Measurements from ENCODE around the gene OTOA. TPM values are rescaled to one million over a fixed set of nuclear protein-coding genes. Genes with fewer than 3 reads are reported as not detected.
"Not testable (repeated sequence)": the region's sequence is repeated elsewhere in the genome, so short reads cannot be mapped to it uniquely, and the experiment has no call there.

The OTOA gene
- total RNA-seq, 1 donor from 2014 or later, result not detected

- no peak overlapping the region for H3K27ac Mint-ChIP-seq
These were observed 39.4 kb downstream of the OTOA start for GRCh38 chr16:21703156-21703555.

GRCh38 chr16:21703589-21704174, 39.9 kb downstream of the OTOA start:
- Mint-ChIP-seq H3K4me1 (no peaks in the 10 kb centered on the region), H3K4me3 (no peak overlapping the region), H3K27me3 (peaks cover 3% of the 10 kb centered on the region), H3K27ac (no peak overlapping the region), H3K9me3 (no peaks in the 10 kb centered on the region), H3K36me3 (ENCODE audit: low read depth) (no peaks in the 10 kb centered on the region)
- no peak for DNase-seq
- intact Hi-C loops (cut with micrococcal nuclease), result no loop called here

More at GRCh38 chr16:21703156-21703555, 39.4 kb downstream of the OTOA start:
- Mint-ChIP-seq H3K36me3 (ENCODE audit: low read depth) (no peaks in the 10 kb centered on the region), H3K4me1 (no peaks in the 10 kb centered on the region), H3K4me3 (no peak overlapping the region), H3K27me3 (peaks cover 3% of the 10 kb centered on the region), H3K9me3 (no peaks in the 10 kb centered on the region)
- intact Hi-C loops (cut with micrococcal nuclease), result no loop called here
- no peak for DNase-seq

- peaks cover 3% of the 10 kb centered on the region for H3K27me3 Mint-ChIP-seq
- intact Hi-C loops (cut with micrococcal nuclease), result no loop called here
- DNase-seq, result no peak
- H3K4me1 Mint-ChIP-seq, result no peaks in the 10 kb centered on the region
- H3K4me3 Mint-ChIP-seq, result no peak overlapping the region
- H3K36me3 Mint-ChIP-seq (ENCODE audit: low read depth), result no peaks in the 10 kb centered on the region
- no peaks in the 10 kb centered on the region for H3K9me3 Mint-ChIP-seq
- H3K27ac Mint-ChIP-seq, result no peak overlapping the region
These were observed 40.5 kb downstream of the OTOA start for GRCh38 chr16:21704266-21704665.

- Mint-ChIP-seq H3K4me1 (no peaks in the 10 kb centered on the region), H3K9me3 (no peaks in the 10 kb centered on the region), H3K4me3 (no peak overlapping the region), H3K27ac (no peak overlapping the region), H3K27me3 (peaks cover 3% of the 10 kb centered on the region), H3K36me3 (ENCODE audit: low read depth) (no peaks in the 10 kb centered on the region)
- intact Hi-C loops (cut with micrococcal nuclease), result no loop called here
- DNase-seq, result no peak
These were observed 41.0 kb downstream of the OTOA start for GRCh38 chr16:21704733-21705132.

- intact Hi-C loops (cut with micrococcal nuclease), result loop anchor here (1.0 kb wide), 2 partner anchors 51 to 124 kb away; no protein-coding TSS in a partner anchor
- Mint-ChIP-seq H3K4me1 (no peaks in the 10 kb centered on the region), H3K36me3 (ENCODE audit: low read depth) (no peaks in the 10 kb centered on the region), H3K4me3 (no peak overlapping the region), H3K27me3 (peaks cover 3% of the 10 kb centered on the region), H3K9me3 (no peaks in the 10 kb centered on the region), H3K27ac (no peak overlapping the region)
- peak; percentile 95 for DNase-seq
These were observed 44.9 kb downstream of the OTOA start for GRCh38 chr16:21708533-21709115.

GRCh38 chr16:21710938-21711337, 47.2 kb downstream of the OTOA start:
- H3K4me1 Mint-ChIP-seq, result no peaks in the 10 kb centered on the region
- no peak overlapping the region for H3K4me3 Mint-ChIP-seq
- H3K9me3 Mint-ChIP-seq, result no peaks in the 10 kb centered on the region
- peaks cover 4% of the 10 kb centered on the region for H3K27me3 Mint-ChIP-seq
- H3K36me3 Mint-ChIP-seq (ENCODE audit: low read depth), result no peaks in the 10 kb centered on the region
- intact Hi-C loops (cut with micrococcal nuclease), result no loop called here
- no peak for DNase-seq
- H3K27ac Mint-ChIP-seq, result no peak overlapping the region

GRCh38 chr16:21713549-21714368, 50.0 kb downstream of the OTOA start:
- no peaks in the 10 kb centered on the region for H3K4me1 Mint-ChIP-seq
- no peak overlapping the region for H3K4me3 Mint-ChIP-seq
- H3K9me3 Mint-ChIP-seq, result no peaks in the 10 kb centered on the region
- intact Hi-C loops (cut with micrococcal nuclease), result no loop called here
- no peak overlapping the region for H3K27ac Mint-ChIP-seq
- no peak for DNase-seq
- no peaks in the 10 kb centered on the region for H3K36me3 Mint-ChIP-seq (ENCODE audit: low read depth)
- peaks cover 4% of the 10 kb centered on the region for H3K27me3 Mint-ChIP-seq

- not testable (repeated sequence) for H3K27ac Mint-ChIP-seq
These were observed 50.5 kb downstream of the OTOA start for GRCh38 chr16:21714369-21714618.

GRCh38 chr16:21717608-21718007, 53.8 kb downstream of the OTOA start:
- Mint-ChIP-seq H3K27ac (no peak overlapping the region), H3K36me3 (ENCODE audit: low read depth) (no peaks in the 10 kb centered on the region), H3K27me3 (peaks cover 2% of the 10 kb centered on the region), H3K4me1 (no peaks in the 10 kb centered on the region), H3K4me3 (no peak overlapping the region), H3K9me3 (no peaks in the 10 kb centered on the region)
- intact Hi-C loops (cut with micrococcal nuclease), result no loop called here
- no peak for DNase-seq

More at GRCh38 chr16:21714369-21714618, 50.5 kb downstream of the OTOA start:
- H3K36me3 Mint-ChIP-seq (ENCODE audit: low read depth); H3K9me3 Mint-ChIP-seq; intact Hi-C loops (cut with micrococcal nuclease); H3K4me1 Mint-ChIP-seq; H3K4me3 Mint-ChIP-seq; DNase-seq; H3K27me3 Mint-ChIP-seq: not testable (repeated sequence)

GRCh38 chr16:21719283-21719682, 55.5 kb downstream of the OTOA start:
- Mint-ChIP-seq H3K27me3 (no peaks in the 10 kb centered on the region), H3K4me1 (peaks cover 7% of the 10 kb centered on the region), H3K9me3 (no peaks in the 10 kb centered on the region), H3K36me3 (ENCODE audit: low read depth) (no peaks in the 10 kb centered on the region), H3K27ac (no peak overlapping the region), H3K4me3 (no peak overlapping the region)
- intact Hi-C loops (cut with micrococcal nuclease), result no loop called here
- no peak for DNase-seq

- no peak for DNase-seq
- Mint-ChIP-seq H3K9me3 (no peaks in the 10 kb centered on the region), H3K4me1 (peaks cover 7% of the 10 kb centered on the region), H3K27ac (no peak overlapping the region), H3K4me3 (no peak overlapping the region), H3K36me3 (ENCODE audit: low read depth) (no peaks in the 10 kb centered on the region), H3K27me3 (no peaks in the 10 kb centered on the region)
- intact Hi-C loops (cut with micrococcal nuclease), result no loop called here
These were observed 56.8 kb downstream of the OTOA start for GRCh38 chr16:21720533-21720932.

- H3K9me3 Mint-ChIP-seq, result no peaks in the 10 kb centered on the region
- no peaks in the 10 kb centered on the region for H3K27me3 Mint-ChIP-seq
- no peak for DNase-seq
These were observed 59.1 kb downstream of the OTOA start for GRCh38 chr16:21722771-21723455.

GRCh38 chr16:21723532-21723931, 59.8 kb downstream of the OTOA start:
- Mint-ChIP-seq H3K27ac (no peak overlapping the region), H3K36me3 (ENCODE audit: low read depth) (no peaks in the 10 kb centered on the region), H3K4me1 (peaks cover 7% of the 10 kb centered on the region), H3K9me3 (no peaks in the 10 kb centered on the region), H3K27me3 (no peaks in the 10 kb centered on the region), H3K4me3 (no peak overlapping the region)
- intact Hi-C loops (cut with micrococcal nuclease), result no loop called here
- no peak for DNase-seq

More at GRCh38 chr16:21722771-21723455, 59.1 kb downstream of the OTOA start:
- Mint-ChIP-seq H3K36me3 (ENCODE audit: low read depth) (no peaks in the 10 kb centered on the region), H3K4me3 (no peak overlapping the region), H3K4me1 (peaks cover 7% of the 10 kb centered on the region), H3K27ac (no peak overlapping the region)
- intact Hi-C loops (cut with micrococcal nuclease), result no loop called here

- Mint-ChIP-seq H3K36me3 (ENCODE audit: low read depth) (no peaks in the 10 kb centered on the region), H3K4me3 (no peak overlapping the region), H3K27me3 (peaks cover 2% of the 10 kb centered on the region), H3K4me1 (peaks cover 7% of the 10 kb centered on the region), H3K27ac (no peak overlapping the region), H3K9me3 (no peaks in the 10 kb centered on the region)
- DNase-seq, result no peak
- intact Hi-C loops (cut with micrococcal nuclease), result no loop called here
These were observed 63.6 kb downstream of the OTOA start for GRCh38 chr16:21727344-21727743.

Data from activated CD4-positive, alpha-beta T cell treated with anti-CD3 and anti-CD28 coated beads, Interleukin-2, amount 10 ng/mL, durations not matched to agents 24 days and 14 days (primary cell).